IPS-18a (cell line): ENCODE results near the gene ZNF688.
"Not testable (repeated sequence)": the region's sequence is repeated elsewhere in the genome, so short reads cannot be mapped to it uniquely, and the experiment has no call there.

Experiments
- H3K27ac ChIP-seq: one replicate; pipeline ENCODE4 v1.5.1; 2013; ENCODE audit warnings: low read length
- H3K27me3 ChIP-seq: one replicate; pipeline ENCODE4 v1.6.1; 2013; ENCODE audit warnings: mild to moderate bottlenecking, low read length; ENCODE audit not compliant: control insufficient read depth, insufficient read depth
- H3K36me3 ChIP-seq: one replicate; pipeline ENCODE4 v1.6.1; 2013; ENCODE audit warnings: low read depth, low read length; ENCODE audit not compliant: control insufficient read depth
- H3K4me1 ChIP-seq: one replicate; pipeline ENCODE4 v1.6.1; 2013; ENCODE audit warnings: low read depth, low read length; ENCODE audit not compliant: control insufficient read depth
- H3K4me3 ChIP-seq: one replicate; pipeline ENCODE4 v1.5.1; 2013; ENCODE audit warnings: low read length
- H3K9ac ChIP-seq: one replicate; pipeline ENCODE4 v1.6.1; 2013; ENCODE audit warnings: mild to moderate bottlenecking, low read length, moderate library complexity
- H3K9me3 ChIP-seq: one replicate; pipeline ENCODE4 v1.6.1; 2013; ENCODE audit warnings: low read depth, low read length; ENCODE audit not compliant: control insufficient read depth

Gene ZNF688

GRCh38 chr16:30553393-30553899 lies 18.1 kb downstream of the ZNF688 start:
- Histone ChIP-seq H3K4me3 (no peak overlapping the region), H3K4me1 (no peaks in the 10 kb centered on the region), H3K36me3 (peaks cover 10% of the 10 kb centered on the region), H3K9me3 (no peaks in the 10 kb centered on the region), H3K27me3 (no peaks in the 10 kb centered on the region), H3K27ac (no peak overlapping the region), H3K9ac (no peak overlapping the region)

GRCh38 chr16:30552956-30553355 lies 18.6 kb downstream of the ZNF688 start:
- no peaks in the 10 kb centered on the region for H3K27me3 ChIP-seq
- no peak overlapping the region for H3K9ac ChIP-seq
- no peaks in the 10 kb centered on the region for H3K9me3 ChIP-seq
- H3K4me1 ChIP-seq, result no peaks in the 10 kb centered on the region
- no peak overlapping the region for H3K27ac ChIP-seq
- H3K4me3 ChIP-seq, result no peak overlapping the region
- H3K36me3 ChIP-seq, result peaks cover 10% of the 10 kb centered on the region

GRCh38 chr16:30551781-30552180 lies 19.7 kb downstream of the ZNF688 start:
- H3K9ac ChIP-seq, result no peak overlapping the region
- H3K27me3 ChIP-seq, result no peaks in the 10 kb centered on the region
- no peak overlapping the region for H3K27ac ChIP-seq
- no peaks in the 10 kb centered on the region for H3K9me3 ChIP-seq
- H3K4me3 ChIP-seq, result no peak overlapping the region
- no peaks in the 10 kb centered on the region for H3K4me1 ChIP-seq
- peaks cover 10% of the 10 kb centered on the region for H3K36me3 ChIP-seq

- H3K36me3 ChIP-seq, result no peaks in the 10 kb centered on the region
- no peak overlapping the region for H3K4me3 ChIP-seq
- H3K4me1 ChIP-seq, result peaks cover 15% of the 10 kb centered on the region
- no peak overlapping the region for H3K27ac ChIP-seq
- H3K9ac ChIP-seq, result no peak overlapping the region
- H3K9me3 ChIP-seq, result no peaks in the 10 kb centered on the region
- no peaks in the 10 kb centered on the region for H3K27me3 ChIP-seq
Measured at GRCh38 chr16:30548416-30549253, 22.9 kb downstream of the ZNF688 start.

- no peaks in the 10 kb centered on the region for H3K27me3 ChIP-seq
Measured at GRCh38 chr16:30546115-30546514, 25.4 kb downstream of the ZNF688 start.

GRCh38 chr16:30543067-30543466 lies 28.4 kb downstream of the ZNF688 start:
- Histone ChIP-seq H3K4me3 (no peak overlapping the region), H3K27me3 (no peaks in the 10 kb centered on the region), H3K4me1 (peaks cover 40% of the 10 kb centered on the region), H3K36me3 (no peaks in the 10 kb centered on the region), H3K9me3 (no peaks in the 10 kb centered on the region), H3K9ac (no peak overlapping the region), H3K27ac (no peak overlapping the region)

More at GRCh38 chr16:30546115-30546514, 25.4 kb downstream of the ZNF688 start:
- no peak overlapping the region for H3K27ac ChIP-seq
- H3K9me3 ChIP-seq, result no peaks in the 10 kb centered on the region
- H3K36me3 ChIP-seq, result no peaks in the 10 kb centered on the region
- peaks cover 39% of the 10 kb centered on the region for H3K4me1 ChIP-seq
- no peak overlapping the region for H3K4me3 ChIP-seq
- H3K9ac ChIP-seq, result no peak overlapping the region

GRCh38 chr16:30541502-30542329 lies 29.8 kb downstream of the ZNF688 start:
- no peak overlapping the region for H3K9ac ChIP-seq
- no peaks in the 10 kb centered on the region for H3K9me3 ChIP-seq
- H3K36me3 ChIP-seq, result no peaks in the 10 kb centered on the region
- H3K4me1 ChIP-seq, result peaks cover 40% of the 10 kb centered on the region
- H3K4me3 ChIP-seq, result peak overlapping the region; percentile 22
- no peak overlapping the region for H3K27ac ChIP-seq
- H3K27me3 ChIP-seq, result no peaks in the 10 kb centered on the region

- H3K27me3 ChIP-seq, H3K9ac ChIP-seq, H3K9me3 ChIP-seq, H3K27ac ChIP-seq, H3K36me3 ChIP-seq, H3K4me3 ChIP-seq: not testable (repeated sequence)
- H3K4me1 ChIP-seq, result peaks cover 43% of the 10 kb centered on the region
Measured at GRCh38 chr16:30540916-30541464, 30.5 kb downstream of the ZNF688 start.

GRCh38 chr16:30539986-30540526 lies 31.5 kb downstream of the ZNF688 start:
- H3K27me3 ChIP-seq, H3K4me3 ChIP-seq, H3K27ac ChIP-seq, H3K9ac ChIP-seq, H3K36me3 ChIP-seq, H3K9me3 ChIP-seq: not testable (repeated sequence)
- H3K4me1 ChIP-seq, result peaks cover 37% of the 10 kb centered on the region

- Histone ChIP-seq H3K27me3 (no peaks in the 10 kb centered on the region), H3K9me3 (no peaks in the 10 kb centered on the region), H3K27ac (no peak overlapping the region), H3K9ac (no peak overlapping the region), H3K4me3 (no peak overlapping the region), H3K4me1 (peaks cover 32% of the 10 kb centered on the region), H3K36me3 (no peaks in the 10 kb centered on the region)
Measured at GRCh38 chr16:30539000-30539964, 32.2 kb downstream of the ZNF688 start.
